Transverse colon (tissue), 4 donors: ENCODE measurements around the gene PLXNA2.

Experiments
- CTCF ChIP-seq, 5 experiments: fragments of 200-600 bp in 3 of 5; fragments of 450-650 bp in 2 of 5; sonication (generic) in 3 of 5; IDR thresholded peaks; 1 replicate in 2 of 5; 2 replicates in 3 of 5; pipeline ENCODE4 v1.5.1; 2016 to 2017; ENCODE audit warnings: antibody characterized with exemption in 5 of 5, inconsistent platforms in 3 of 5, mild to moderate bottlenecking in 2 of 5, moderate library complexity in 1 of 5
- POLR2AphosphoS5 ChIP-seq, 3 donors: sonication (generic); formaldehyde crosslinking; IDR thresholded peaks; one replicate each; pipeline ENCODE4 v1.6.1; 2016; ENCODE audit warnings: antibody characterized with exemption in 3 of 3

GRCh38 chr1:208003241-208003640 lies 240.9 kb downstream of the PLXNA2 start:
- no peak for TF ChIP-seq CTCF (IDR thresholded peaks at IDR 0.05)
- TF ChIP-seq POLR2AphosphoS5 (IDR thresholded peaks at IDR 0.05): no peak
